Measurements from ENCODE around the gene EBLN2. TPM values are rescaled to one million over a fixed set of nuclear protein-coding genes. Genes with fewer than 3 reads are reported as not detected.

EBLN2 gene
- total RNA-seq, 1 donor from 2014 or later, result 8.4 TPM

DNA sequence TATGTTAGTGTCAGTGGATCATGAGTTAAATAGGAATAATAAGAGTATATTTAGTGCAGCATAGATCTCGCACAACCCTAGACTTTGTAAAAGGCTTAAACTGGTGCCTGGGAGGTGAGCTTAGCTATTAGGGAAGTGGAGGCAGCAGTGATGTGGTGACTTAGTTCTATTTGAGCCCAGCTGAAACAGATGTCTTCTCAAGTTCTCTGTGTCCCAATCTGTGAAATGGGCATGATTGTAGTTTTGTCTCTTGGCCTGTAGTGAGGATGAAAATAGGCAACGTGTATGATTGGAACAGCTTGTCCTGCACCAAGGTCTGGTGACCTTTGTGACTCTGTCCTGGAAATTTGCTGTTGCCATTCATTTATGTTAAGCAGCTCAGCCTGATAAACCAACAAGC, 34.7 kb downstream of the EBLN2 start:
- Mint-ChIP-seq H3K4me3 (no peak overlapping the region), H3K36me3 (ENCODE audit: low read depth) (no peaks in the 10 kb centered on the region), H3K4me1 (ENCODE audit: low read depth) (peaks cover 6% of the 10 kb centered on the region), H3K9me3 (no peaks in the 10 kb centered on the region), H3K27ac (no peak overlapping the region), H3K27me3 (ENCODE audit: insufficient read depth) (peaks cover 2% of the 10 kb centered on the region)
- DNase-seq (ENCODE audit: low spot score), result no peak
- intact Hi-C loops (cut with micrococcal nuclease), result no loop called here

DNA sequence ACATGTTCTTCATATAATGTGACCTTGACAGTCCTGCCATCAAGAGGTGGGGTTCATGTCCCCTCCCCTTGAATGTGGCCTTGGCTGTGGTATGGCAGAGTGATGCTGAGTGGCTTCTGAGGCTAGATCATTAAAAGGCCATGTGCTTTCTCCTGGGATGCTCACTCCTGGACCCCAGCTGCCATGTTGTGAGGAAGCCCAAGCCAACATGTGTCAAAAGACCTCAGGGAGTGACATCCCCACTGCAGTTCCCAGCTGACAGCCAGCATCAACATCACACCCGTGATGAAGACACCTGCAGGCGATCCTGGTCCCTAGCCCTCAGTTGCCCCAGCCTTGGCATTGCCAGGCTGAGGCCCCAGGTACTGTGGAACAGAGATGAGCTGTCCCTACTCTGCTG, 36.6 kb downstream of the EBLN2 start:
- intact Hi-C loops (cut with micrococcal nuclease), result no loop called here
- no peak for DNase-seq (ENCODE audit: low spot score)
- Mint-ChIP-seq H3K27ac (no peak overlapping the region), H3K27me3 (ENCODE audit: insufficient read depth) (peaks cover 2% of the 10 kb centered on the region), H3K36me3 (ENCODE audit: low read depth) (no peaks in the 10 kb centered on the region), H3K4me3 (no peak overlapping the region), H3K4me1 (ENCODE audit: low read depth) (peaks cover 6% of the 10 kb centered on the region), H3K9me3 (no peaks in the 10 kb centered on the region)

DNA sequence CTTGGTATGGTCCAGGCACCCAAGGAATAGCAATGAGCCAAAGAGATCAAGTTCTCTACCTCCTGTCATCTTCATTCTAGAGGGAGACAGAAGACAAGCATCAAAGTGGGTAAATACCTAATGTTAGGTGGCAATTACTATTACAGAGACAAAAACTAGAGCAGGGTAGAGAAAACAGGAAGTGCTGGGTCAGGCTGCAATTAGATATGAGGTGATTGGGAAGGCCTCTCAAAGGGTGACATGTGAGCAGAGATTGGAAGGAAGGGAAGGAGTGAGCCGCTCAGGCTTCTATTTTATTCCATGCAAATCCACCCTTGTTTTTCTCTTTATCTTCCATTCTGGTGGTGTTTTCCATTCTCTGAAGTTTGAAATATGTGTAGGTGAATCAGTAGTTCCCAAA, 37.4 kb downstream of the EBLN2 start:
- no peak for DNase-seq (ENCODE audit: low spot score)
- no peak overlapping the region for H3K4me3 Mint-ChIP-seq
- H3K27ac Mint-ChIP-seq, result no peak overlapping the region
- peaks cover 6% of the 10 kb centered on the region for H3K4me1 Mint-ChIP-seq (ENCODE audit: low read depth)
- no peaks in the 10 kb centered on the region for H3K36me3 Mint-ChIP-seq (ENCODE audit: low read depth)
- intact Hi-C loops (cut with micrococcal nuclease), result no loop called here
- no peaks in the 10 kb centered on the region for H3K9me3 Mint-ChIP-seq
- peaks cover 2% of the 10 kb centered on the region for H3K27me3 Mint-ChIP-seq (ENCODE audit: insufficient read depth)

DNA sequence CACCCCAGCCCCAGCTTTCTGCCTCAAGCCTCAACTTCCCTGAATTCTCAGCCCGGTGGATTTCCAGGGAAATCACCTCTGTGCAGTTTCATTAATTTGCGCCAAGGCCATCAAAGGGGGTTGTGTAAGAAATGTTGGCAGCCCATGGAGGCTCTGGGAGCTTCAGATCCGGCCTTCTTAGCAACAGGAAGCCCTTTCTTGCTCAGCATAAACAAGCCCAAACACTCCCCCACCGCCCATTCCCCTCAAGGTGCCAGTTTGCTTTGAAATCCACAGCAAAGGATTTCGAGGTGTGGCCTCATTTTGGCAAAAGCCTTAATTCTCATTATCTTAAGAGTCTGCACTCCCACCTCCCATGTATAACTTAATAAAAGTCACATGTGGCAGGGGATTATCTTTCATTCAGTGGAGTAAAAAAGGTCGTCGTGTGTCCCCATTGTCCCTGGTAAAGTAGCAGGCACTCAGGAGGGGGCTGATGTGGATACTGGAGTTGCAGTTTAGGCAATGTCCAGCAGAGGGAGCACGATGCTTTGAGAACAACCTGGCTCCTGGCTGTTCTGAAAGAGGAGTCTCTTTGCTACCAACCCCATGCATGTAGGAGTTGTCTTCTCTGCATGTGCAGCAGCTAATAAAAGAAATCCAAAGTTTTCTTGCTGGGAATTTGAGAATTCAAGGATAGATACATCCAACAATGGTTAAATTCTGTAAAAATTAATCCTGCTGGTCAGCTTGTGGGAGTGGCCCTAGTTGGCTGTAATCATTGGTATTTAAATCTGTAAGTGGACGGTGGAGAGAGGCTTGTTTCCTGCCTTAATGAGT, 39.5 kb downstream of the EBLN2 start:
- H3K27me3 Mint-ChIP-seq (ENCODE audit: insufficient read depth), result peaks cover 2% of the 10 kb centered on the region
- H3K27ac Mint-ChIP-seq, result no peak overlapping the region
- H3K4me3 Mint-ChIP-seq, result no peak overlapping the region
- peak; percentile 57 for DNase-seq (ENCODE audit: low spot score)
- H3K9me3 Mint-ChIP-seq, result no peaks in the 10 kb centered on the region
- intact Hi-C loops (cut with micrococcal nuclease), result loop anchor here (1.0 kb wide), 1 partner anchor 331 kb away; no protein-coding TSS in a partner anchor
- no peaks in the 10 kb centered on the region for H3K36me3 Mint-ChIP-seq (ENCODE audit: low read depth)
- H3K4me1 Mint-ChIP-seq (ENCODE audit: low read depth), result no peaks in the 10 kb centered on the region

DNA sequence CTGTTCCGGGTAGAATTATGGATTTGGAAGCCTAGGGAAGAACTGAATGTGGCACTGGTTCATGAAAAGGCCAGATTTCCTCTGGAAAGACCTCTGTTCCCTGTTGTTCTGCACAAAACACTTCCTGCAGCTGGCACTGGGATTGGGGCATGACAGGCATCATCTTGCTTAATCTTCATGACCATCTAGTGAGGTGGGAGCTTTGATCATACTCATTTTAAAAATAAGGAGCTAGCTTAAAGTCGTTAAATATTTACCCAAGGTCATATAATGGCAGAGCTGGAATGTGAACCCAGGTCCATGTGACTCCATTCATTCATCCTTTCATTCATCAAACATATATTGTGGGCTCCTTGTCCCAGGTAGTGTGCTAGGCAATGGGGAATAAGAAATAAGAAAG, 40.4 kb downstream of the EBLN2 start:
- Mint-ChIP-seq H3K4me3 (no peak overlapping the region), H3K27me3 (ENCODE audit: insufficient read depth) (no peaks in the 10 kb centered on the region), H3K27ac (no peak overlapping the region), H3K9me3 (no peaks in the 10 kb centered on the region), H3K36me3 (ENCODE audit: low read depth) (no peaks in the 10 kb centered on the region), H3K4me1 (ENCODE audit: low read depth) (no peaks in the 10 kb centered on the region)
- no peak for DNase-seq (ENCODE audit: low spot score)
- intact Hi-C loops (cut with micrococcal nuclease), result loop anchor here (1.0 kb wide), 1 partner anchor 330 kb away; no protein-coding TSS in a partner anchor

DNA sequence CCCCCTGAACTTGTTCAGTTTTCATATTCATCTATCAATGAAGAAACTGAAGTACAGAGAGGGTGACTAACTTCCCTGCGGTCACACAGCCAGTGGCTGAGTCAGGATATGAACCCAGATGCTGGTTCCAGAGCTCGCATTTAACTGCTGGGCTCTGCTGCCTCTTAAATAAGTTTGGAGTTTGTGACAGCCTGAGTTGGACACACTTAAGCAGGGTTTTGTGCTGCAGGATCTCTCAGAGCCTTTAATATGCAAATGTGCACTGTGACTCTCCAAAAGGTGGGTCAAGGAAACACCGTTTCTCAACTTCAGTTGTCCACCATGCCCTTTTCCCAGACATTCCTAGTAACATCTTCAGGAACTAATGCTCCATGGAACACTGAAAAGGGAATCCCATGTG, 45.8 kb downstream of the EBLN2 start:
- DNase-seq (ENCODE audit: low spot score), result no peak
- H3K27me3 Mint-ChIP-seq (ENCODE audit: insufficient read depth), result no peaks in the 10 kb centered on the region
- intact Hi-C loops (cut with micrococcal nuclease), result no loop called here
- H3K4me3 Mint-ChIP-seq, result no peak overlapping the region
- H3K36me3 Mint-ChIP-seq (ENCODE audit: low read depth), result no peaks in the 10 kb centered on the region
- no peaks in the 10 kb centered on the region for H3K4me1 Mint-ChIP-seq (ENCODE audit: low read depth)
- no peak overlapping the region for H3K27ac Mint-ChIP-seq
- no peaks in the 10 kb centered on the region for H3K9me3 Mint-ChIP-seq

DNA sequence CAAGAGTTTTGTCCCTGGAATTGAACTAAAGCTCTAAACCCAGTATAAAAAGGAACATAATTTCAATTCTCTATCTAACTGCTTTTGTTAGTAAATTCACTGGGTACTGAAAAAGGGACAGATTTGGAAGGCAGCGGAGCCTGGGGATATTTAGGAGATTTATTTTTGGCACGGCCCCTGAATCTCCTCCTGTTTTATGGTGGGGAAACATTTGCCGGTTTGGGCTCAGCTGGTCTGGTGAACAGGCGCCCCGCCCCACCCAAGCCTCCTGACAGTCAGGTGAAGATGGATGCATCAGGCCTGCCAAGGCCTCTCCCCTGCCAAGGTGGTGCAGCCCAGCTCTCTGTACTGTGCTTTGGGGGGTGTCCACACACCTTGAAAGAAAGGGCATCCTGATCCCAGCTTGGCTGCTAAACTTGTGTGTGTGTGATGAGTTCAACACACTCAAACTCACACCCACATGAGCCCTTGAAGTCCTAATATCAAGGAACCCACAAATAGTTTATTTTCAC, 46.3 kb downstream of the EBLN2 start:
- DNase-seq (ENCODE audit: low spot score), result no peak
- H3K27me3 Mint-ChIP-seq (ENCODE audit: insufficient read depth), result no peaks in the 10 kb centered on the region
- H3K36me3 Mint-ChIP-seq (ENCODE audit: low read depth), result no peaks in the 10 kb centered on the region
- no peaks in the 10 kb centered on the region for H3K4me1 Mint-ChIP-seq (ENCODE audit: low read depth)
- intact Hi-C loops (cut with micrococcal nuclease), result no loop called here
- H3K9me3 Mint-ChIP-seq, result no peaks in the 10 kb centered on the region
- no peak overlapping the region for H3K4me3 Mint-ChIP-seq
- H3K27ac Mint-ChIP-seq, result no peak overlapping the region

DNA sequence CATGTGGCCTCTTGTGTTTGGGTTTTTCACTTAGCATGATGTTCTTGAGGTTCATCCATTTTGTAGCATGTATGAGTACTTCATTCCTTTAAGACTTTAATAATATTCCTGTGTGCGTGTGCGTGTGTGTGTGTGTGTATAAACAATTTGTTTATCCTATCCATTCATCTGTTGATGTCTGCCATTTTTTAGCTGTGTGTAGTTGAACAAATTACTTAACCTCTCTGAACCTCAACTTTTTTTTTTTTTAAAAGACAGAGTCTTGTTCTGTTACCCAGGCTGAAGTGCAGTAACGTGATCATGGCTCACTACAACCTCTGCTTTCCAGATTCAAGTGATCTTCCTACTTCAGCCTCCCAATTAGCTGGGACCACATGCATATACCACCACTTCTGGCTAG, 47.3 kb downstream of the EBLN2 start:
- Mint-ChIP-seq H3K9me3 (no peaks in the 10 kb centered on the region), H3K27ac (no peak overlapping the region), H3K27me3 (ENCODE audit: insufficient read depth) (peaks cover 2% of the 10 kb centered on the region), H3K4me1 (ENCODE audit: low read depth) (no peaks in the 10 kb centered on the region), H3K36me3 (ENCODE audit: low read depth) (no peaks in the 10 kb centered on the region), H3K4me3 (no peak overlapping the region)
- intact Hi-C loops (cut with micrococcal nuclease), result no loop called here
- no peak for DNase-seq (ENCODE audit: low spot score)

DNA sequence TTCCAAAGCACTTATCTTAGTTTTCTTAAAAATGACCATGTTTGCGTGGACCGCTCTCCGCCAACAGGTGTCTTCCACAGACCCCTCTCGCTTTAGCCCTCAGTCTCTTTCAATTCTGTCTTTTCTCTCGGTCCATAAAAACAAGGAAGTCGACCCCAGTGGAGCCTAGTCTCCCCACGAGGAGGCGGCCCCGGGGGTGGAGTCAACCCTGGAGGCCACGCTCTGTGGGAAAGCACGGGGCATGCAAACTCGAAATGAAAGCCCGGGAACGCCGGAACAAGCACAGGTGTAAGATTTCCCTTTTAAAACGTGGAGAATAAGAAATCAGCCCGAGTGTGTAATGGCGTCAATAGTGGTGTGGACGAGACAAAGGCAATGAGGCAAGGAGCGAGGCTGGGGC, 49.1 kb downstream of the EBLN2 start:
- H3K27me3 Mint-ChIP-seq (ENCODE audit: insufficient read depth), result peaks cover 2% of the 10 kb centered on the region
- no peaks in the 10 kb centered on the region for H3K4me1 Mint-ChIP-seq (ENCODE audit: low read depth)
- H3K4me3 Mint-ChIP-seq, result no peak overlapping the region
- DNase-seq (ENCODE audit: low spot score), result no peak
- no peaks in the 10 kb centered on the region for H3K36me3 Mint-ChIP-seq (ENCODE audit: low read depth)
- H3K27ac Mint-ChIP-seq, result no peak overlapping the region
- intact Hi-C loops (cut with micrococcal nuclease), result no loop called here
- no peaks in the 10 kb centered on the region for H3K9me3 Mint-ChIP-seq

Other genes starting within 250 kb of the EBLN2 start
- 46.1 and 48.5 TPM in 2 replicates for gene SHQ1, start 213.2 kb upstream of the EBLN2 start, total RNA-seq
- gene GXYLT2, start 173.6 kb upstream of the EBLN2 start, total RNA-seq, result 0.08 TPM in 1 of 2 replicates, not detected in the other
- 113 and 125 TPM in 2 replicates for gene PPP4R2, start 64.8 kb upstream of the EBLN2 start, total RNA-seq

Data from activated T-helper 1 cell treated with anti-CD3 and anti-CD28 coated beads, Interleukin-12 subunit alpha, Interleukin-12 subunit beta, Interleukin-2, Interleukin-4 antibody, amounts not matched to agents 30 ng/mL and 10 ng/mL and 1 ng/mL, durations not matched to agents 14 hours and 24 hours and 36 hours (primary cell).